Pulmonary artery endothelial cell (primary cell): ENCODE measurements around the gene WDSUB1. TPM values are rescaled to one million over a fixed set of nuclear protein-coding genes. Genes with fewer than 3 reads are reported as not detected.
A peak's percentile ranks its signal among the peaks of the same experiment; 100 is the strongest.

Source experiments
- DNase-seq: peaks from one replicate; pipeline ENCODE4 v3.0.0-alpha.2; 2011; ENCODE audit warnings: low read depth, low spot score
- total RNA-seq: library from RNA; depleted of rRNA; stranded (reverse); fragments of >200 nt; gene quantifications from 2 replicates; pipeline ENCODE4 v1.2.3, GENCODE V29; 2014

WDSUB1 gene
- total RNA-seq, 1 donor from 2014 or later, result 3.2 TPM

GRCh38 chr2:159267921-159268320 is 18.6 kb downstream of the WDSUB1 start:
- no peak for DNase-seq

GRCh38 chr2:159266554-159266953 is 19.9 kb downstream of the WDSUB1 start:
- no peak for DNase-seq

GRCh38 chr2:159265171-159265576 is 21.3 kb downstream of the WDSUB1 start:
- DNase-seq, result no peak

GRCh38 chr2:159262904-159263303 is 23.6 kb downstream of the WDSUB1 start:
- no peak for DNase-seq

- no peak for DNase-seq
Observed at GRCh38 chr2:159262226-159262625, 24.3 kb downstream of the WDSUB1 start.

GRCh38 chr2:159256159-159256558 is 30.3 kb downstream of the WDSUB1 start:
- no peak for DNase-seq

- DNase-seq, result no peak
Observed at GRCh38 chr2:159252905-159253304, 33.6 kb downstream of the WDSUB1 start.

- no peak for DNase-seq
Observed at GRCh38 chr2:159251296-159252173, 35.0 kb downstream of the WDSUB1 start.

- peak; percentile 75 for DNase-seq
Observed at GRCh38 chr2:159249990-159250715, 36.4 kb downstream of the WDSUB1 start.

GRCh38 chr2:159246325-159246988 is 40.0 kb downstream of the WDSUB1 start:
- DNase-seq, result no peak

- no peak for DNase-seq
Observed at GRCh38 chr2:159243529-159243928, 43.0 kb downstream of the WDSUB1 start.

- no peak for DNase-seq
Observed at GRCh38 chr2:159234868-159235267, 51.6 kb downstream of the WDSUB1 start.

GRCh38 chr2:159232456-159233170 is 53.9 kb downstream of the WDSUB1 start:
- DNase-seq, result no peak

- DNase-seq, result no peak
Observed at GRCh38 chr2:159230145-159230877, 56.2 kb downstream of the WDSUB1 start.

- DNase-seq, result no peak
Observed at GRCh38 chr2:159229476-159230144, 56.9 kb downstream of the WDSUB1 start.

GRCh38 chr2:159228081-159228581 is 58.4 kb downstream of the WDSUB1 start:
- no peak for DNase-seq

- no peak for DNase-seq
Observed at GRCh38 chr2:159227467-159227866, 59.0 kb downstream of the WDSUB1 start.

- no peak for DNase-seq
Observed at GRCh38 chr2:159226608-159227385, 59.7 kb downstream of the WDSUB1 start.

GRCh38 chr2:159226059-159226461 is 60.4 kb downstream of the WDSUB1 start:
- DNase-seq, result no peak
